NCI-H226 (cell line): ENCODE results near the gene CALB2.
"Not testable (repeated sequence)": the region's sequence is repeated elsewhere in the genome, so short reads cannot be mapped to it uniquely, and the experiment has no call there.

Source experiments
- DNase-seq: peaks from one replicate; pipeline ENCODE4 v3.0.0-alpha.2; 2015

Gene CALB2, protein sequence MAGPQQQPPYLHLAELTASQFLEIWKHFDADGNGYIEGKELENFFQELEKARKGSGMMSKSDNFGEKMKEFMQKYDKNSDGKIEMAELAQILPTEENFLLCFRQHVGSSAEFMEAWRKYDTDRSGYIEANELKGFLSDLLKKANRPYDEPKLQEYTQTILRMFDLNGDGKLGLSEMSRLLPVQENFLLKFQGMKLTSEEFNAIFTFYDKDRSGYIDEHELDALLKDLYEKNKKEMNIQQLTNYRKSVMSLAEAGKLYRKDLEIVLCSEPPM

DNA sequence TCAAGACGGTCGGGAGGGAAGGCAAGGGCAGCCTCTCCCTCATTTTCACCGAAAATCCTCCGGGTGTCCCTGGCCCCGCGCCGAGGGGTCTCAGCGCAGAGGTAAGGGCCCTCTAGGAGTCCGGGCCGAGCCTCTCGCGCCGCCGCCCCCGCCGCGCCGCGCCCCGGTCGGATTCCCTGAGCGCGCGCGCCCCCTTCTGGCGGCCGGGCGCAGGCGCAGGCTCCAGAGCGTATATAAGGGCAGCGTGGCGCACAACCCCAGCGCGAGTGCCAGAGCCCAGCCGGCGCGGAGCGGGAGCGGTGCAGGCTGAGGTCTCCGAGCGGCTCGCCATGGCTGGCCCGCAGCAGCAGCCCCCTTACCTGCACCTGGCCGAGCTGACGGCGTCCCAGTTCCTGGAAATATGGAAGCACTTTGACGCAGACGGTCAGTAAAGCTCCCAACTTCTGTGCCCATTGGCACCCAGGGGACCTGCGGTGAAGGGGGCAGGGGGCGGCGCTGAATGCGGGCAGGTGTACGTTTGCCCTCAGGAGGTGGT lies at the start of gene CALB2:
TSS of gene CALB2 (plus strand) at position 260 of the 535 bp plus-strand sequence. CDS start at position 330, 70 bp downstream.
- DNase-seq: peak; percentile 42

DNA sequence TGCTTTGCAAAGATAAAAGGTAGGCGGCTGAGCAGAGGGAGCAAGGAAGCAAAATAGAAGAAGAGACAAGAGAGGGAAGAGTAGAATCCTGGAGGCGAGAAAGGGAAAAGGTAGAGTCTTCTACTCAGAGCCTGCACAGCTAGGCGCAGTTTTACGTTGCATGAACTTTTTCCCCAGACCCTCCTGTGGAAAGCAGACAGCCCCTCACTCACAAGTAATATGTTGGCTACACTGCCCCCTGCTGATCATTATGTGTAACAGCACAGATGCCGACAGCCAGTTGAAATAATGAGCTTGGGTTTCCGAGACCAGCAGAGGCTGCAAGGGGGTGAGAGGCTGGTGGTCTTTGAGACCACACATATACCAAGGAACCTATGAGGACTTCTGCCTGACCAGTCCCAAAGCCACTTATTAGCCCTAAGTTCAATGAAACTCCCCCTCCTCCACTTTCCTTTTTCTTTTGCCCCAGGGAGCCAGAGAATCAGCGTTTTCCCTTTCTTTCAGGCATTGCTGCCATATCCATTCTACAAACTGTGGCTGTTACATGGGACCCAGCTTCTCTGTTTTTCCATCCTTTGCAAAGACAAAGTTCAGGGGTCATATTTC lies 46.9 kb upstream of the CALB2 start:
- DNase-seq: no peak

DNA sequence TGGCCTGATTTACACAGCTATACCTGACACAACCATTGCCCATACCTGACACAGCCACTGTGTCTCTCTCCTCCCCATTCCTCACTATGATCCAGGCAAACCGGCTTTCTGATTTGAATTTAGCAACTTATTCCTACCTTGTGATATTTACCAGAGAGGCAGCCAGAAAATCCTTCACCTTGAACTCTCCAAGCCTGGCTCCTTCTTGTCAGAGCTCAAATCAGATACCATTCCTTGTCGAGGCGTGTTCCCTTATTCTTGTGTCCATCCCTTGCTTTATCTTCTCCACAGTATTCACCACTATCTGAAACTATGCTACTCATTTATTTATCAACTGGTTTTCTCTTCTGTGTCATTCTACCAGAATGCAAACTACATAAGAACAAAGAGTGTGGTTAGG lies 44.9 kb upstream of the CALB2 start:
- not testable (repeated sequence) for DNase-seq

DNA sequence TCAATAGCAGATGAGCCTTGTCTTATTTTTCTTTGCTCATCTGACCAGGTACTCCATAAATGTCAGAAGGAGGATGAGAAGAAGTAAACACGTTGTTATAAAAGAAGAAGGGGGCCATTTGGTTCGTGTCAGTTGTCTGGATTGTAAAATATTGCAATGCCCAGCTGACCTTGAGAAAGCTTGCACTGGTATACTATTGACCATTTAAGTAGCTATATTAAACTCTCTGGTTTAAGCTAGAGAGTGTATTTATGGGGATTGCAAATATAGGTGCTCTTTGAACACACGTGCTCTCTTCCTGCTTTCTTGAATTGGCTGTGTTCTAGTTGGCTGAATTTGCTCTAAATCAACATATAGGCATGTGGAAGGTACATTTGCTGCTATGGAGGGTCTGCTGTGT lies 43.3 kb upstream of the CALB2 start:
- DNase-seq: no peak

DNA sequence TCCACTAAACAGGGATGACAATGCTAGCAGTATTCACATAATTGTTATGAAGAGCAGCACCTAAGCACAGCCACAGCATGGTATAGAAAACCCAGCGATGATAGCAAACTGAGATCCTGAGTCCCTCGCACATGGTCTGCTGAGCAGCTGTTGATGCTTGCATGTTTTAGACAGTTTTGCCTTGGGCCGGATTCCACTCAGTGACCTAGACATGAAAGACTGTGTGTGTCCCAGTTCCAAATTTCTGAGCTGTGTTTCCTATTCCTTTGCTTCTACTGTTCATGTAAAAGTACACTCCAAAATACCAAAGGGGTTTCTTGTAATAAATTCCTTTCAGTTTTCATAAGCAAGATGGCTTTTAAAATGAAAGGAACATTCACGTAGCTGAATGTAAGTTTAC lies 38.5 kb upstream of the CALB2 start:
- DNase-seq: no peak

GRCh38 chr16:71327720-71328119 lies 30.8 kb upstream of the CALB2 start:
- no peak for DNase-seq

- no peak for DNase-seq
These were observed 30.4 kb upstream of the CALB2 start for GRCh38 chr16:71328151-71328550.

- DNase-seq: no peak
These were observed 20.9 kb upstream of the CALB2 start for GRCh38 chr16:71337631-71338030.

- peak; percentile 70 for DNase-seq
These were observed 20.3 kb upstream of the CALB2 start for GRCh38 chr16:71338193-71338592.

DNA sequence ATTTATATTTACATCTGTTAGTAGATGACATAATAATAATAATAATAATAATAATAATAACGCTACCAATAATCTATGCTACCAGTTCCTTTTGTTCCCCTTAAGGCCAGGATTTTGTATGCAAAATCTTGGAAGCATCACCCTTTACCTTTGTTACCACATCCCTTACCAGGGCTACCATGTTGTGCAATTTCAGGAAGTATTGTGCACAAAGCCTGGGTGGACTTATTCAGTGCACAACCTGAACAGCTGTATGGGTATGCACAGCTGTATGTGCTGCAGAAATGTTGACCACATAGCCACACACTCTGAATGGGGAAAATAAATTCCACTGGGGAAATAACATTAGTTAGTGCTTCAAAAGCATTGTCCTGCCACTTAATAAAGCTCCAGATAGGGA lies 19.9 kb upstream of the CALB2 start:
- peak; percentile 14 for DNase-seq

GRCh38 chr16:71339236-71340171 lies 19.0 kb upstream of the CALB2 start:
- no peak for DNase-seq

DNA sequence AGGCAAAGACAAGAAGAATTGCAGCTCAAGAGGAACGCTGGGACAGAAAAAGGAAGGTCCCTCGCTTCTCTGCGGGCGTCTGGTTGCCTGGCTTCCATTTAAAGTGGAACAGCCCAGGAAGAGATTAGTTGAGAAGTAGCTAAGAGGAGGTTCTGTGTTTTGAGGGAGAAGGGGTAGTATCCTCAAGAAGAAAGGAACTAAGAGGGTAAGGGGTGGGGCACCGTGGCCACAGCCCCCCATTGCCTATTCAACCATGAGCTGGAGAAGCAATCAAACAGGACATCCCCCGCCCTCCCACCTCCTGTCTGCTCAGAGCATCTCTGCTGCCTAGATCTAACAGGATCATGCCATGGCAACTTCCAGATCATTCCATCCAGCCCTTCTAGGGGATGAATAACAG lies 18.1 kb upstream of the CALB2 start:
- DNase-seq: no peak

- no peak for DNase-seq
These were observed 16.6 kb upstream of the CALB2 start for GRCh38 chr16:71341881-71342280.

DNA sequence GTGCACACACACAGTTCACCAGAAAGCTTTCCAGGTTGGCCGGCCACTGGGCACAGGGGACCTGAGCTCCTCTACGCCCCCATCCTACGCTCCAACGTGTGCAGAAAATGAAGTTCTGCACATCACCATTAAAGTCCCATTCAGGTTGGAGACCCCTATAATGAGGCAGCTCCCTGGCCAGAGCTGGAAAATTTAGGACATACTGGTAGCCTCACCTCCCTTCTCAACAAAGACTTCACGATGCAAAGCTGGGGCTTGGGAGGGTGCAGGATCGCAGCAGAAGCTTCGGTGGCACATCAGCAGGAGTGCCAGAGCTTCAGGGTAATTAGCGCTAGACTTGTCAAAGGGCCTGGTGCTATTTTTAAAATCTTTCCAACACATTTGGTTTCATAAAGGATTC lies 15.4 kb upstream of the CALB2 start:
- no peak for DNase-seq

DNA sequence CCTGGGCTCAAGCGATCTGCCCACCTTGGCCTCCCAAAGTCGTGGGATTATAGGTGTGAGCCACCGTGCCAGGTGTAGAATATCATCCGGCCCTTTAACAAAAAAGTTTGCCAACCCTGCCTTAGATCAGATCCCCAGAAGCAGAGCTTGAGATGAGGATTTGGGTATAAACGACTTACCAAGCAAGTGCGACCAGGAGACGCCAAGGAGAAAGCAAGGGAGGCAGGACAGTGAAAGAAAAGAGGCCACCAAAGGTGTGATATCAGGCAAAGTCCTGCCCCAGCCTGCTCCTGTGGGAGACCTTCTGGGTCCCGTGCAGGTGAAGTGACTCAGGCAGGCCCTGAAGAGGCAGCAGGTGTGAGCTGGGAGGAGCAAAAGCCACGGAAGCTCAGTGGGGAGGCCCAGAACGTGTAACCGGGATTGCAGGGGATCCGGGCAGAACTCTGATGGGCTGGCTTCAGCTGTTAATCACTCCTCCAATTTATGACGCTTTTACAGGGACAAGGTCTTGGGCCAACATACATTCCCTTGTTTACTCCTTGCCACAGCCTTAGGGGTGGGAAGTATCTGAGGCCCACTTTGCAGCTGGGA lies 14.1 kb upstream of the CALB2 start:
- DNase-seq: no peak

- no peak for DNase-seq
These were observed 13.5 kb upstream of the CALB2 start for GRCh38 chr16:71345031-71345430.

DNA sequence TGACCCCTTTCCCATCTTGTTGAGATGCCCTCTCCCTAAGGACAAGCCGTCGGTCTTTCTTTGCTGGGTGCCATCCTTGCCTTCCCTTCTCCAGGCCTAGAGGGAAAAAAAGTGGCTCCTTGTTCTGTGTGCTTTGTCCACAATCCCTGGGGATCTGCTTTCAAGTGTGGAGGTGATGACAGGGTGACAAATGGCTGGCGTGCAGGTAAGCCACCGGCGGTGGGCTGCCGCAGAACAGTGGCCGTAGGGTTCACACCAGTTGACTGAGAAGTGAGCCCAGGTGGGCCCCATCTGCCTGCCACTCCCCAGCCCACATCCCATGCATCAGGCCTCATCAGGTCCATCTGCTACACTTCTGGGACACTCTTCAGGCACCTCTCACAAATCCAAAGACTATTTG lies 11.4 kb upstream of the CALB2 start:
- DNase-seq: no peak

- DNase-seq: no peak
These were observed 10.0 kb upstream of the CALB2 start for GRCh38 chr16:71348262-71349085.

DNA sequence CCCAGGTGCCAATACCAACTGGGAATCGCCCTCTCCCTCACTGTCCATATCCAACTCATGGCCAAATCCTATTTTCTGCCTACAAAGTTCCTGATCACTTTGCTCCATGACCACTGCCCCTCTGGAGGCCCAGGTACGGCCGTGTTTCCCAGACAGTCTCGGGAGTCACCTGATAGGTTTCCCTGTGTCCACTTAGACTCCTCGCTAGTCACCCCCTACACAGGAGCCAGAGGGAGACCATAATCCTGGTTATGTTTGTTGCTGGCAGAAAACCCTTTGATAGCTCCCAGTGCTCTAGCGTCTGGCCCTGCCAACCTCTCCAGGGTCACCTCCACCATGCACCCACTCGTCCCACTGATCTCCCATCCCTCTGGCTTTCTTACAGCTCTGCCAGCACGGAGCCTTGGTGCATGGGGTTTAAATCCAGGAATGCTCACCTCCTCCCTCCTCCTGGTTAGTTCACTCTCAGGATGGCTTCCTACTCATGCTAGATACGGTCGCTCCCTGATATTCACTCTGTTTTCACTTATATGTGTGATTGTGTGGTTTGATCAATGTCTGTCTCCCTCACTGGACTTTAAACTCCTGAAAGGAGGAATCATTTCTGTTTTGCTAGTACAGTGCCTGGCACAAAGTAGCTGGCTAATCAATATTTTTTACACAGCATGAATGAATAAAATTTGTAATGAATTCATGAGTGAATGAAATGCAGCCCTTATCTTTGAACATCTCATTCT lies 7.5 kb upstream of the CALB2 start:
- no peak for DNase-seq

DNA sequence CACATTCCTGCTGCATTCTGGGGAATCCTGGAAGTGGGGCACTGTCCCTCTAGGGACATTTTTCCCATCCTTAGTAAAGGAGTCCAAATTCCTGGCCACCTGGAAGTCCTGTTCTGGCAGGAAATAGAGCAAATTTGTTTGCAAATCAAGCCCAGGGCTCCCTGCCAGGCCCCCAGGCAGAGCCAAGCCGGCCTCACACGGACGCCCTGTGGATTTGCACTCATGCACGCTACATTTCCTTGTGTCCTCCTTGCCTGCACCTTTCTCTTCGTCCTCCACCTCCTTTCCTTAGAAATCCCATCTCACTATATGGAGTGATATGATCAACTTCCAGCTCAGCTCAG lies 7.0 kb upstream of the CALB2 start:
- DNase-seq: no peak

GRCh38 chr16:71352466-71352865 lies 6.1 kb upstream of the CALB2 start:
- no peak for DNase-seq
